SK-N-SH treated with all-trans-retinoic acid at 6 μM for 48 hours (cell line): ENCODE measurements around the gene FBLN2.

Experiments used
- ATAC-seq: fragments of 200-7000 bp; cut with Tn5 transposase; 3 replicates; pipeline ENCODE4 v1.9.1; 2020; ENCODE audit warnings: mild to moderate bottlenecking, moderate library complexity
- ARNTL ChIP-seq: fragments of 450-650 bp; formaldehyde crosslinking; IDR thresholded peaks from 2 replicates; pipeline ENCODE4 v1.5.0; 2020; ENCODE audit warnings: low read depth, mild to moderate bottlenecking, moderate library complexity, borderline replicate concordance
- CREB5 ChIP-seq: fragments of 250-450 bp; sonication (Bioruptor Pico); IDR thresholded peaks from 2 replicates; pipeline ENCODE4 v1.5.1; 2020; ENCODE audit warnings: low read depth, mild to moderate bottlenecking, moderate library complexity
- CSRNP3 ChIP-seq: fragments of 250-450 bp; sonication (Bioruptor Pico); IDR thresholded peaks from 2 replicates; pipeline ENCODE4 v1.5.1; 2021; ENCODE audit warnings: mild to moderate bottlenecking, moderate library complexity
- ESRRG ChIP-seq: fragments of 250-450 bp; sonication (Bioruptor Pico); IDR thresholded peaks from 2 replicates; pipeline ENCODE4 v1.6.1; 2021; ENCODE audit warnings: mild to moderate bottlenecking
- ISL1 ChIP-seq: fragments of 250-450 bp; sonication (Bioruptor Pico); IDR thresholded peaks from 2 replicates; pipeline ENCODE4 v2.1.2; 2022; ENCODE audit warnings: mild to moderate bottlenecking, moderate library complexity
- OSR1 ChIP-seq: fragments of 250-450 bp; sonication (Bioruptor Pico); IDR thresholded peaks from 2 replicates; pipeline ENCODE4 v1.8.0; 2022; ENCODE audit warnings: moderate library complexity, mild to moderate bottlenecking, inconsistent platforms
- PATZ1 ChIP-seq: fragments of 250-450 bp; sonication (Bioruptor Pico); IDR thresholded peaks from 2 replicates; pipeline ENCODE4 v1.8.0; 2020; ENCODE audit warnings: mild to moderate bottlenecking, moderate library complexity, borderline replicate concordance
- POU6F1 ChIP-seq: fragments of 250-450 bp; sonication (Bioruptor Pico); IDR thresholded peaks from 2 replicates; pipeline ENCODE4 v1.8.0; 2021; ENCODE audit warnings: low read depth, mild to moderate bottlenecking, moderate library complexity, borderline replicate concordance
- PPARA ChIP-seq: fragments of 250-450 bp; sonication (Bioruptor Pico); IDR thresholded peaks from 2 replicates; pipeline ENCODE4 v1.5.0; 2020; ENCODE audit warnings: mild to moderate bottlenecking, borderline replicate concordance
- RARB ChIP-seq: fragments of 250-450 bp; sonication (Bioruptor Pico); IDR thresholded peaks from 2 replicates; pipeline ENCODE4 v1.8.0; 2021; ENCODE audit warnings: mild to moderate bottlenecking, moderate library complexity
- TOX ChIP-seq: fragments of 250-450 bp; sonication (Bioruptor Pico); IDR thresholded peaks from 2 replicates; pipeline ENCODE4 v1.8.0; 2021; ENCODE audit warnings: mild to moderate bottlenecking, moderate library complexity, borderline replicate concordance
- TSHZ2 ChIP-seq: fragments of 250-450 bp; sonication (Bioruptor Pico); IDR thresholded peaks from 2 replicates; pipeline ENCODE4 v1.5.0; 2020; ENCODE audit warnings: mild to moderate bottlenecking, moderate library complexity
- ZC3H10 ChIP-seq: fragments of 250-450 bp; sonication (Bioruptor Pico); IDR thresholded peaks from 2 replicates; pipeline ENCODE4 v1.5.1; 2021; ENCODE audit warnings: mild to moderate bottlenecking, moderate library complexity
- ZFP30 ChIP-seq: fragments of 450-650 bp; formaldehyde crosslinking; IDR thresholded peaks from 2 replicates; pipeline ENCODE4 v1.5.0; 2022; ENCODE audit warnings: mild to moderate bottlenecking, moderate library complexity
- ZNF70 ChIP-seq: fragments of 450-650 bp; formaldehyde crosslinking; IDR thresholded peaks from 2 replicates; pipeline ENCODE4 v1.5.0; 2020; ENCODE audit warnings: mild to moderate bottlenecking, moderate library complexity
- ZNF8 ChIP-seq: fragments of 450-650 bp; formaldehyde crosslinking; IDR thresholded peaks from 2 replicates; pipeline ENCODE4 v1.5.0; 2020; ENCODE audit warnings: mild to moderate bottlenecking, moderate library complexity

Gene FBLN2

DNA sequence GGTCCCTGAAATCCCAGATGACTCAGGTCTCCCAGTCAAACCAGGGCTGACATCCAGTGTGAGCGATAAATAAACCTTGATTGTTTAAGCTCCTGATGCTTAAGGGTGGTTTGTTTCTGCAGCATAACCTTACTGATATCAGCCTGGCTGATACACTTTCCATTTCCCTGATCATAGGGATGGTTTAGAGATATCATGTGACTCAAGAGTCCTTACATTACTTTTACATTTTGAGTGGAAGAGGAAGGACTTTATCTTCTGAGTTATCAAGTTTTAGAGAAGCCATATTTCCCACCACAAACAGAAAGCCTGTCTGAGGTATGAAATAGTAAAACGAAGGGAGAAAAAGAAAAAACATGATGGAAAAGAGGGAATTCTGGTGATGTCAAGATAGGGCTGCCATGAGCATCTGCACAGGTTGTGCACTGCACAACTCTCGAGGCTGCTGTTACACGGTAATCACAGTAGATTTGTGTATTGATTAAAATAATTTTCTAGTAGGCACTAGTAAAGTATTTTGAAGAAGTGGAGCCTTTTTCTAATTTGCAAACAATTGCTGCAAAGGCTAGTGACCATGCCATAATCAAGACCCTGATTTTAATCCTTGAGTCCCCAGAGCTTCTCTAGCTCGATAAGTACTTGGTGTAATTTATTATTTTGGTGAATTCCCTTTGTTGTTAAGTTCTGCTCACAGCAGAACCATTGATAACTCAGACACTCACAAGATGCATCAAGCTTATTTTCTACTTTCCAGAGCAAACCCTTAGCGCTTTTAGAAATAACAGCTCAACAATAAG lies 34.1 kb upstream of the FBLN2 start:
- TF ChIP-seq ESRRG (CRISPR knock-in tag) (no peak), TOX (CRISPR knock-in tag) (no peak), CREB5 (CRISPR knock-in tag) (no peak), CSRNP3 (CRISPR knock-in tag) (no peak), ZNF70 (no peak), TSHZ2 (CRISPR knock-in tag) (no peak), ARNTL (no peak)
- TF ChIP-seq, all 23 proteins: peak for 0
- no peak for ATAC-seq

- no peak for ATAC-seq
- TF ChIP-seq CSRNP3 (CRISPR knock-in tag), result no peak
These were observed 32.9 kb upstream of the FBLN2 start for GRCh38 chr3:13515786-13516759.

DNA sequence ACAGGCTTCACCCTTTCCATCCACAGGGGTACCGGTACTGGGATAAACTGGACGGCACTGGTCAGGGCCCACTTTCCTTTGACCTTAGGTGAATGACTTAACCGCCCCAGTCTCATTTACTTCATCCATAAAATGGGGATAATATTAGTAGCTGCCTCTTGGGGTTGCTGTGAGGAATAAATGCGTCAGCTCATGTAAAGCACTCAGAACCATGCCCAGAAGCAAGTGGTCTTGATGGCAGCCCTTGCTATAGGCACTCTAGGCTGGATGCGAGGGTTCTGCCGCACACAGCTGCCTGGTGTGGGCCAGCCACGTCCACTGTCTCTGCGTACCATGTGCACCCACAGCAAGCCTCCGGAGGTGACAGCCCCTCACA lies 32.2 kb upstream of the FBLN2 start:
- TF ChIP-seq ISL1 (CRISPR knock-in tag), result no peak
- TF ChIP-seq ZC3H10 (CRISPR knock-in tag), result no peak
- no peak for TF ChIP-seq POU6F1 (CRISPR knock-in tag)
- no peak for TF ChIP-seq RARB (CRISPR knock-in tag)
- no peak for TF ChIP-seq CREB5 (CRISPR knock-in tag)
- TF ChIP-seq OSR1, result no peak
- no peak for TF ChIP-seq PATZ1
- no peak for TF ChIP-seq ZNF8
- no peak for TF ChIP-seq ESRRG (CRISPR knock-in tag)
- TF ChIP-seq ARNTL, result no peak
- no peak for TF ChIP-seq CSRNP3 (CRISPR knock-in tag)
- no peak for TF ChIP-seq ZFP30 (CRISPR knock-in tag)
- TF ChIP-seq TSHZ2 (CRISPR knock-in tag), result no peak
- TF ChIP-seq PPARA (CRISPR knock-in tag), result no peak
- no peak for TF ChIP-seq ZNF70
- TF ChIP-seq, all 23 proteins: peak for 0

More for the DNA sequence above, 32.2 kb upstream of the FBLN2 start:
- no peak for ATAC-seq
